ENCODE results near the gene ARHGAP30.
A peak's percentile ranks its signal among the peaks of the same experiment; 100 is the strongest.

Gene ARHGAP30

GRCh38 chr1:161072751-161073449, 3.2 kb upstream of the ARHGAP30 start:
- no peak overlapping the region for H3K9ac ChIP-seq (ENCODE audit: low read depth, low read length, poor library complexity, severe bottlenecking)

GRCh38 chr1:161071886-161072371, 2.2 kb upstream of the ARHGAP30 start:
- Histone ChIP-seq H3K36me3 (ENCODE audit: insufficient read depth, low read length) (no peaks in the 10 kb centered on the region), H3K27me3 (ENCODE audit: insufficient read depth, low read length, poor library complexity, severe bottlenecking) (no peaks in the 10 kb centered on the region), H3K4me2 (ENCODE audit: low read depth, low read length, poor library complexity, severe bottlenecking) (no peak overlapping the region), H3K4me1 (ENCODE audit: insufficient read depth, low read length, poor library complexity, severe bottlenecking) (peaks cover 48% of the 10 kb centered on the region), H3F3A (ENCODE audit: low read depth) (0 out of 2 replicates have a peak, but pooled peaks cover 3% of the 10 kb centered on the region), H2AFZ (ENCODE audit: low read length) (no peak overlapping the region), H3K9me3 (ENCODE audit: insufficient read depth, low read depth, low read length) (no peaks in the 10 kb centered on the region), H3K9ac (ENCODE audit: low read depth, low read length, poor library complexity, severe bottlenecking) (no peak overlapping the region), H3K4me3 (ENCODE audit: low read length, poor library complexity, severe bottlenecking) (no peak overlapping the region), H4K20me1 (ENCODE audit: insufficient read depth, low read length, poor library complexity, severe bottlenecking) (peaks cover 11% of the 10 kb centered on the region), H3K9me2 (replicated peaks; ENCODE audit: low read depth, low read length) (no peaks in the 10 kb centered on the region), H3K79me2 (ENCODE audit: insufficient read depth, low read length) (peaks cover 26% of the 10 kb centered on the region)
- TF ChIP-seq EZH2phosphoT487 (IDR thresholded peaks at IDR 0.05; ENCODE audit: borderline replicate concordance), result no peak
- TF ChIP-seq CTCF (conservative IDR thresholded peaks at IDR 0.05; ENCODE audit: low read length), result peak; percentile 71

More at GRCh38 chr1:161072751-161073449, 3.2 kb upstream of the ARHGAP30 start:
- Histone ChIP-seq H3K79me2 (ENCODE audit: insufficient read depth, low read length) (peaks cover 16% of the 10 kb centered on the region), H3K9me3 (ENCODE audit: insufficient read depth, low read depth, low read length) (no peaks in the 10 kb centered on the region), H3K4me1 (ENCODE audit: insufficient read depth, low read length, poor library complexity, severe bottlenecking) (peaks cover 40% of the 10 kb centered on the region), H3F3A (ENCODE audit: low read depth) (0 out of 2 replicates have a peak, but pooled peaks cover 3% of the 10 kb centered on the region), H2AFZ (ENCODE audit: low read length) (no peak overlapping the region), H3K27me3 (ENCODE audit: insufficient read depth, low read length, poor library complexity, severe bottlenecking) (no peaks in the 10 kb centered on the region), H3K36me3 (ENCODE audit: insufficient read depth, low read length) (no peaks in the 10 kb centered on the region), H4K20me1 (ENCODE audit: insufficient read depth, low read length, poor library complexity, severe bottlenecking) (peaks cover 3% of the 10 kb centered on the region), H3K4me3 (ENCODE audit: low read length, poor library complexity, severe bottlenecking) (no peak overlapping the region), H3K9me2 (replicated peaks; ENCODE audit: low read depth, low read length) (no peaks in the 10 kb centered on the region), H3K4me2 (ENCODE audit: low read depth, low read length, poor library complexity, severe bottlenecking) (no peak overlapping the region)
- TF ChIP-seq EZH2phosphoT487 (IDR thresholded peaks at IDR 0.05; ENCODE audit: borderline replicate concordance) (no peak), CTCF (conservative IDR thresholded peaks at IDR 0.05; ENCODE audit: low read length) (no peak)

GRCh38 chr1:161070761-161071160, 1.1 kb upstream of the ARHGAP30 start:
- H3F3A ChIP-seq (ENCODE audit: low read depth), result 0 out of 2 replicates have a peak, but pooled peaks cover 3% of the 10 kb centered on the region
- no peaks in the 10 kb centered on the region for H3K9me2 ChIP-seq (replicated peaks; ENCODE audit: low read depth, low read length)
- no peaks in the 10 kb centered on the region for H3K9me3 ChIP-seq (ENCODE audit: insufficient read depth, low read depth, low read length)
- H3K79me2 ChIP-seq (ENCODE audit: insufficient read depth, low read length), result peaks cover 38% of the 10 kb centered on the region
- H3K36me3 ChIP-seq (ENCODE audit: insufficient read depth, low read length), result no peaks in the 10 kb centered on the region
- H3K4me1 ChIP-seq (ENCODE audit: insufficient read depth, low read length, poor library complexity, severe bottlenecking), result peaks cover 54% of the 10 kb centered on the region
- TF ChIP-seq EZH2phosphoT487 (IDR thresholded peaks at IDR 0.05; ENCODE audit: borderline replicate concordance) (no peak), CTCF (conservative IDR thresholded peaks at IDR 0.05; ENCODE audit: low read length) (no peak)
- H3K4me2 ChIP-seq (ENCODE audit: low read depth, low read length, poor library complexity, severe bottlenecking), result peak overlapping the region; percentile 99
- H3K27me3 ChIP-seq (ENCODE audit: insufficient read depth, low read length, poor library complexity, severe bottlenecking), result no peaks in the 10 kb centered on the region
- no peak overlapping the region for H2AFZ ChIP-seq (ENCODE audit: low read length)
- H3K4me3 ChIP-seq (ENCODE audit: low read length, poor library complexity, severe bottlenecking), result no peak overlapping the region
- peak overlapping the region; percentile 73 for H3K9ac ChIP-seq (ENCODE audit: low read depth, low read length, poor library complexity, severe bottlenecking)
- H4K20me1 ChIP-seq (ENCODE audit: insufficient read depth, low read length, poor library complexity, severe bottlenecking), result peaks cover 21% of the 10 kb centered on the region

Measured in Loucy (cell line).